Right forelimb (tissue), 1 donor: ENCODE data around the gene UNC93A.
A peak's percentile ranks its signal among the peaks of the same experiment; 100 is the strongest.
"Not testable (repeated sequence)": the region's sequence is repeated elsewhere in the genome, so short reads cannot be mapped to it uniquely, and the experiment has no call there.

Experiments used
- DNase-seq: peaks from one replicate; pipeline ENCODE4 v3.0.0-alpha.2; 2018

Gene UNC93A

GRCh38 chr6:167317172-167317571, 26.1 kb downstream of the UNC93A start:
- DNase-seq = no peak

- not testable (repeated sequence) for DNase-seq
Observed at GRCh38 chr6:167318354-167318753, 27.2 kb downstream of the UNC93A start.

GRCh38 chr6:167318856-167319255, 27.7 kb downstream of the UNC93A start:
- not testable (repeated sequence) for DNase-seq

- not testable (repeated sequence) for DNase-seq
Observed at GRCh38 chr6:167319856-167320753, 29.0 kb downstream of the UNC93A start.

- not testable (repeated sequence) for DNase-seq
Observed at GRCh38 chr6:167320754-167321056, 29.6 kb downstream of the UNC93A start.

- not testable (repeated sequence) for DNase-seq
Observed at GRCh38 chr6:167321185-167321584, 30.1 kb downstream of the UNC93A start.

- no peak for DNase-seq
Observed at GRCh38 chr6:167323111-167323510, 32.0 kb downstream of the UNC93A start.

- DNase-seq = no peak
Observed at GRCh38 chr6:167324111-167324510, 33.0 kb downstream of the UNC93A start.

GRCh38 chr6:167325766-167326165, 34.7 kb downstream of the UNC93A start:
- no peak for DNase-seq

GRCh38 chr6:167327391-167327790, 36.3 kb downstream of the UNC93A start:
- no peak for DNase-seq

- DNase-seq = no peak
Observed at GRCh38 chr6:167328086-167328485, 37.0 kb downstream of the UNC93A start.

- DNase-seq = no peak
Observed at GRCh38 chr6:167329014-167329413, 37.9 kb downstream of the UNC93A start.

- DNase-seq = no peak
Observed at GRCh38 chr6:167330750-167331149, 39.6 kb downstream of the UNC93A start.

- no peak for DNase-seq
Observed at GRCh38 chr6:167331565-167331964, 40.5 kb downstream of the UNC93A start.

GRCh38 chr6:167336844-167337630, 45.9 kb downstream of the UNC93A start:
- peak; percentile 62 for DNase-seq

- no peak for DNase-seq
Observed at GRCh38 chr6:167337675-167338449, 46.7 kb downstream of the UNC93A start.

- DNase-seq = no peak
Observed at GRCh38 chr6:167338541-167339117, 47.5 kb downstream of the UNC93A start.

GRCh38 chr6:167341038-167341583, 50.0 kb downstream of the UNC93A start:
- DNase-seq = no peak

GRCh38 chr6:167341665-167342655, 50.8 kb downstream of the UNC93A start:
- no peak for DNase-seq

- no peak for DNase-seq
Observed at GRCh38 chr6:167342879-167343610, 51.9 kb downstream of the UNC93A start.
